Mesenchymal stem cell (in vitro differentiated cells and primary cell): ENCODE data around the gene IL3RA.

Experiments
- DNase-seq: peaks from one replicate; pipeline ENCODE4 v3.0.0-alpha.2; 2013
- H2AFZ ChIP-seq: one replicate; pipeline ENCODE4 v1.6.1; 2013; ENCODE audit warnings: low read depth, mild to moderate bottlenecking, control low read depth, inconsistent platforms, low read length, moderate library complexity
- H2AK5ac ChIP-seq: 2 replicates; pipeline ENCODE4 v1.6.1; 2013; ENCODE audit warnings: low read length, moderate library complexity, mild to moderate bottlenecking, inconsistent platforms; ENCODE audit not compliant: severe bottlenecking
- H2BK120ac ChIP-seq: one replicate; pipeline ENCODE4 v1.6.1; 2013; ENCODE audit warnings: low read depth, mild to moderate bottlenecking, inconsistent platforms, low read length, moderate library complexity
- H2BK12ac ChIP-seq, 2 experiments: one replicate each; pipeline ENCODE4 v1.6.1; 2013; ENCODE audit warnings: inconsistent platforms in 2 of 2, low read length in 2 of 2, mild to moderate bottlenecking in 2 of 2, moderate library complexity in 2 of 2, control low read depth in 1 of 2
- H2BK15ac ChIP-seq: one replicate; pipeline ENCODE4 v1.6.1; 2013; ENCODE audit warnings: mild to moderate bottlenecking, low read depth, inconsistent platforms; ENCODE audit not compliant: poor library complexity, severe bottlenecking
- H2BK5ac ChIP-seq: 2 replicates; pipeline ENCODE4 v1.6.1; 2013; ENCODE audit warnings: low read depth, mild to moderate bottlenecking, low read length, control low read depth, inconsistent platforms; ENCODE audit not compliant: poor library complexity, severe bottlenecking
- H3K14ac ChIP-seq, 2 experiments: one replicate each; pipeline ENCODE4 v1.6.1; 2013; ENCODE audit warnings: inconsistent platforms in 2 of 2, low read length in 2 of 2, control low read depth in 1 of 2, mild to moderate bottlenecking in 1 of 2, moderate library complexity in 1 of 2
- H3K18ac ChIP-seq, 2 experiments: one replicate each; pipeline ENCODE4 v1.6.1; 2013; ENCODE audit warnings: inconsistent platforms in 2 of 2, low read length in 2 of 2, control low read depth in 1 of 2, low read depth in 1 of 2, mild to moderate bottlenecking in 1 of 2
- H3K23ac ChIP-seq, 2 experiments: one replicate each; pipeline ENCODE4 v1.6.1; 2013; ENCODE audit warnings: inconsistent platforms in 2 of 2, low read length in 2 of 2, mild to moderate bottlenecking in 2 of 2, moderate library complexity in 2 of 2, control low read depth in 1 of 2
- H3K27ac ChIP-seq: 2 replicates; pipeline ENCODE4 v1.5.1; 2013; ENCODE audit warnings: mild to moderate bottlenecking, moderate library complexity, low read length, control low read depth, inconsistent platforms; ENCODE audit not compliant: poor library complexity, severe bottlenecking
- H3K27me3 ChIP-seq, 2 experiments: 2 replicates each; pipeline versions ENCODE4 v1.6.1 to v1.7.0; 2013; ENCODE audit warnings: low read length in 2 of 2, mild to moderate bottlenecking in 2 of 2, moderate library complexity in 2 of 2, control low read depth in 1 of 2, inconsistent platforms in 1 of 2; ENCODE audit not compliant: control insufficient read depth in 1 of 2, insufficient read depth in 1 of 2
- H3K36me3 ChIP-seq, 2 experiments: 2 replicates each; pipeline versions ENCODE4 v1.6.1 to v1.7.0; 2013; ENCODE audit warnings: low read length in 2 of 2, control low read depth in 1 of 2, inconsistent platforms in 1 of 2, low read depth in 1 of 2, mild to moderate bottlenecking in 1 of 2; ENCODE audit not compliant: insufficient read depth in 2 of 2, control insufficient read depth in 1 of 2
- H3K4ac ChIP-seq, 2 experiments: one replicate each; pipeline ENCODE4 v1.6.1; 2013; ENCODE audit warnings: inconsistent platforms in 2 of 2, low read length in 2 of 2, mild to moderate bottlenecking in 2 of 2, moderate library complexity in 2 of 2, control low read depth in 1 of 2, low read depth in 1 of 2
- H3K4me1 ChIP-seq: 2 replicates; pipeline ENCODE4 v1.6.1; 2013; ENCODE audit warnings: low read depth, low read length, control low read depth; ENCODE audit not compliant: control insufficient read depth, insufficient read depth
- H3K4me2 ChIP-seq: 2 replicates; pipeline ENCODE4 v1.6.1; 2013; ENCODE audit warnings: low read length, mild to moderate bottlenecking, inconsistent platforms; ENCODE audit not compliant: poor library complexity, severe bottlenecking
- H3K4me3 ChIP-seq, 2 experiments: 2 replicates each; pipeline versions ENCODE4 v1.5.1 to v1.7.0; 2013; ENCODE audit warnings: low read length in 2 of 2, mild to moderate bottlenecking in 2 of 2, control low read depth in 1 of 2, low read depth in 1 of 2; ENCODE audit not compliant: insufficient read depth in 1 of 2
- H3K79me1 ChIP-seq: replicated peaks from 2 replicates; pipeline ENCODE4 v1.6.1; 2013; ENCODE audit warnings: mild to moderate bottlenecking, control low read depth, low read length, inconsistent platforms; ENCODE audit not compliant: poor library complexity, severe bottlenecking
- H3K9ac ChIP-seq: 2 replicates; pipeline ENCODE4 v1.7.0; 2013; ENCODE audit warnings: mild to moderate bottlenecking, low read length, moderate library complexity
- H3K9me3 ChIP-seq: 2 replicates; pipeline ENCODE4 v1.7.0; 2013; ENCODE audit warnings: mild to moderate bottlenecking, low read length; ENCODE audit not compliant: control insufficient read depth
- H4K8ac ChIP-seq: one replicate; pipeline ENCODE4 v1.6.1; 2013; ENCODE audit warnings: inconsistent platforms, mild to moderate bottlenecking, low read length, moderate library complexity
- H4K91ac ChIP-seq: one replicate; pipeline ENCODE4 v1.6.1; 2013; ENCODE audit warnings: mild to moderate bottlenecking, low read length, inconsistent platforms
- WGBS: methylation state at CpG from one replicate; pipeline ENCODE4 v1.1.7; 2013; ENCODE audit warnings: mixed read lengths; 5-methylcytosine and 5-hydroxymethylcytosine counted together

The IL3RA gene

GRCh38 chrX:1393871-1394615 is 57.5 kb downstream of the IL3RA start:
- Histone ChIP-seq H3K36me3 (peaks cover 25 to 55% of the 10 kb centered on the region in 2 experiments), H2AFZ (no peak overlapping the region), H3K27ac (no peak overlapping the region), H3K9ac (peak overlapping the region; percentile 96), H2AK5ac (no peak overlapping the region), H3K4me2 (no peak overlapping the region), H3K27me3 (no peaks in the 10 kb centered on the region), H3K79me1 (peaks cover 22% of the 10 kb centered on the region), H3K9me3 (no peaks in the 10 kb centered on the region), H3K23ac (no peak overlapping the region), H2BK5ac (no peak overlapping the region), H4K8ac (no peak overlapping the region), H4K91ac (no peak overlapping the region), H2BK15ac (no peak overlapping the region), H3K4ac (no peak overlapping the region), H3K4me1 (peaks cover 27% of the 10 kb centered on the region), H2BK120ac (no peak overlapping the region), H3K14ac (no peak overlapping the region), H2BK12ac (no peak overlapping the region), H3K4me3 (peak overlapping the region in 1 of 2 experiments; percentile 86), H3K18ac (no peak overlapping the region)
- no peak for DNase-seq
- 75% methylated on average over 15 of the region's 16 CpGs for WGBS

DNA sequence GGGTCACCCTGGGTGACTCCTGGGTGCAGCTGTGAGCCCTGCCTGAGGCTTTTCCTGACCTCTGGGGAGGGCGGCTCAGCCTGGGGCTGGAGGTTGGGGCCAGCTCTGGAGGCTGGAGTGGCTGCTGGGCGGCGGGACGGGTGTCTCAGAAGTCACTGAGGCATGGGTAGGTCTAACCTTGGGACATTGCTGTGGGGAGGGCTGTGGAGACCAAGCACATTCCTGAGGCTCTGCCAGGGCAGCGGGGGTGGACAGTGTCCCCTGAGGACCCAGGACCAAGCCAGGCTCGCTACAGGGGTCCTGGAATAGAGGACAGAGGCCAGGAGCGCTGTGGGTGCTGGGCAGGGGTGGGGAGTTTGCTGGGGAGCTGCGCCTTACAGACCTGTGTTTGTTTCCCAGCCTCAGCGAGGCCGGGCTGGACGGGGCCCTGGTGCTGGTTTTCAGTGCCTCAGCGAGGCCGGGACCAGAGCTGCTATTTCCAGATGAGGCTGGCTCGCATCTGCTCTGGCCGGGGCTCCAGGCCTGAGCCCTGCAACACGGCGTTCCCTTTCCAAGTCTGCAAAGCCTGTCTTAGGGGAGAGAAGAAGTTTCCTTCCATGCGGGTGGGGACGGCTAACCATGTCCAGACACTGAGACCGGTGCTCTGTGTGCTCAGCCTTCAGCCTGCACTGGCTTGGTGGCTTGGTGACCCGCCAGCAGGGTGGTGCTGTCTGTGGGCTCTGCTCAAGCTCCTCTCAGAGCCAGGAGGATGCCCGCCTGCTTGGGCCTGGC is 58.3 kb downstream of the IL3RA start:
- no peaks in the 10 kb centered on the region for H3K9me3 ChIP-seq
- H3K14ac ChIP-seq, result no peak overlapping the region
- peaks cover 23% of the 10 kb centered on the region for H3K4me1 ChIP-seq
- peak overlapping the region in 1 of 2 experiments; percentile 86 for H3K4me3 ChIP-seq
- peaks cover 23% of the 10 kb centered on the region for H3K79me1 ChIP-seq
- H2BK12ac ChIP-seq, result no peak overlapping the region
- H3K4ac ChIP-seq, result no peak overlapping the region
- 95% methylated on average over 22 of the region's 22 CpGs for WGBS
- no peaks in the 10 kb centered on the region for H3K27me3 ChIP-seq
- no peak overlapping the region for H2BK15ac ChIP-seq
- H3K9ac ChIP-seq, result peak overlapping the region; percentile 96
- H2AFZ ChIP-seq, result no peak overlapping the region
- H3K4me2 ChIP-seq, result no peak overlapping the region
- H4K8ac ChIP-seq, result no peak overlapping the region
- no peak overlapping the region for H2BK5ac ChIP-seq
- no peak overlapping the region for H2AK5ac ChIP-seq
- peaks cover 20 to 50% of the 10 kb centered on the region in 2 experiments for H3K36me3 ChIP-seq
- no peak overlapping the region for H4K91ac ChIP-seq
- no peak overlapping the region for H3K27ac ChIP-seq
- H3K18ac ChIP-seq, result no peak overlapping the region
- no peak for DNase-seq
- H3K23ac ChIP-seq, result no peak overlapping the region
- H2BK120ac ChIP-seq, result no peak overlapping the region

DNA sequence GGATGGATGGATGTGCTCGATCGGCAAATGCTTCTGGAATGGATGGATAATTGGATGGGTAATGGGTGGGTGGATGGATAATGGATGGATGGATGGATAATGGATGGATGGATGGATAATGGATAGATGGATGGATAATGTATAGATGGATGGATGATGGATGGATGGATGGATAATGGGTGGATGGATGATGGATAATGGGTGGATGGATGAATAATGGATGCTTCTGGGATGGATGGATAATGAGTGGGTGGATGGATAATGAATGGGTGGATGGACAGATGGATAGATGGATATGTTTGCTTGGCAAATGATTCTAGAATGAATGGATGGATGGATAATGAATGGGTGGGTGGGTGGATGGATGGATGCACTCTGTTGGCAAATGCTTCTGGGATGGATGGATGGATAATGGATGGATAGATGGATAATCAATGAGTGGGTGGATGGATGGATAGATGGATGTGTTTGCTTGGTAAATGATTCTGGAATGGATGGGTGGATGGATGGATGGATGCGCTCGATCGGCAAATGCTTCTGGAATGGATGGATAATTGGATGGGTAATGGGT is 59.1 kb downstream of the IL3RA start:
- no peak overlapping the region for H3K4me2 ChIP-seq
- no peak for DNase-seq
- WGBS, result 98% methylated on average over 5 of the region's 5 CpGs

GRCh38 chrX:1397001-1397400 is 60.4 kb downstream of the IL3RA start:
- Histone ChIP-seq H3K36me3 (peaks cover 32 to 52% of the 10 kb centered on the region in 2 experiments), H2AK5ac (no peak overlapping the region), H3K4me2 (no peak overlapping the region), H2BK15ac (no peak overlapping the region), H3K4me1 (peaks cover 18% of the 10 kb centered on the region), H3K9ac (no peak overlapping the region), H3K27me3 (no peaks in the 10 kb centered on the region), H4K91ac (no peak overlapping the region), H3K18ac (no peak overlapping the region), H3K27ac (no peak overlapping the region), H2BK120ac (no peak overlapping the region), H3K9me3 (no peaks in the 10 kb centered on the region), H3K4ac (no peak overlapping the region), H2BK5ac (no peak overlapping the region), H2AFZ (no peak overlapping the region), H2BK12ac (no peak overlapping the region), H4K8ac (no peak overlapping the region), H3K23ac (no peak overlapping the region), H3K14ac (no peak overlapping the region), H3K4me3 (no peak overlapping the region), H3K79me1 (peaks cover 29% of the 10 kb centered on the region)
- 89% methylated on average over 15 of the region's 15 CpGs for WGBS
- DNase-seq, result no peak

More for the DNA sequence above, 59.1 kb downstream of the IL3RA start:
- H2BK12ac ChIP-seq, result no peak overlapping the region
- H3K9me3 ChIP-seq, result no peaks in the 10 kb centered on the region
- no peak overlapping the region for H3K4ac ChIP-seq
- H2AK5ac ChIP-seq, result no peak overlapping the region
- no peak overlapping the region for H4K91ac ChIP-seq
- peaks cover 16% of the 10 kb centered on the region for H3K4me1 ChIP-seq
- H3K14ac ChIP-seq, result no peak overlapping the region
- peak overlapping the region; percentile 96 for H3K9ac ChIP-seq
- no peaks in the 10 kb centered on the region for H3K27me3 ChIP-seq
- peaks cover 23% of the 10 kb centered on the region for H3K79me1 ChIP-seq
- H2AFZ ChIP-seq, result no peak overlapping the region
- no peak overlapping the region for H2BK120ac ChIP-seq
- H2BK5ac ChIP-seq, result no peak overlapping the region
- H3K23ac ChIP-seq, result no peak overlapping the region
- H3K18ac ChIP-seq, result no peak overlapping the region
- no peak overlapping the region for H2BK15ac ChIP-seq
- no peak overlapping the region for H4K8ac ChIP-seq
- peaks cover 23 to 46% of the 10 kb centered on the region in 2 experiments for H3K36me3 ChIP-seq
- H3K4me3 ChIP-seq, result peak overlapping the region in 1 of 2 experiments; percentile 86
- H3K27ac ChIP-seq, result no peak overlapping the region
